ENCODE results near the gene MAEL.
"Not testable (repeated sequence)": the region's sequence is repeated elsewhere in the genome, so short reads cannot be mapped to it uniquely, and the experiment has no call there.

Gene MAEL

GRCh38 chr1:166980383-166980782, 8.7 kb upstream of the MAEL start:
- no peak for DNase-seq

GRCh38 chr1:166980818-166981217, 8.3 kb upstream of the MAEL start:
- DNase-seq: no peak

DNA sequence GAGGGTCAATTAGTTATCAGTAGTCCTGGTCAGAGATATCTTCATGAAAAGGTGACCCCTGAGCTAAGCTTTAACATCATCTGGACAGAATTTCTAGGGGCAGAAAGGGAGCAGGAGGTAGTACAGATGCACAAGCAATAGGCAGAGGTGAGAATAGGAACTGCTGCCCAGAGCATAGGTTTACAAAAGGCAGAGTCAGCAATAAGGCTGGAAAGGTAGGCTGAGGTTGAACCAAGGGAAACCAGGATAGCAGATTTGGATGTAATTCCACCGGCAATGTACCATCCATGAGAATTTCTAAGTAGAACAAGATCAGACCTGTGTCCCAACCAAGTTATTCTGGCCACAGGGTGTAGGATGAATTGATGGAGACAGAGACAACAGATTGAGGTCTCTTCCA, 7.5 kb upstream of the MAEL start:
- DNase-seq: no peak

- no peak for DNase-seq
Measured at GRCh38 chr1:166999075-166999474, 10.0 kb downstream of the MAEL start.

DNA sequence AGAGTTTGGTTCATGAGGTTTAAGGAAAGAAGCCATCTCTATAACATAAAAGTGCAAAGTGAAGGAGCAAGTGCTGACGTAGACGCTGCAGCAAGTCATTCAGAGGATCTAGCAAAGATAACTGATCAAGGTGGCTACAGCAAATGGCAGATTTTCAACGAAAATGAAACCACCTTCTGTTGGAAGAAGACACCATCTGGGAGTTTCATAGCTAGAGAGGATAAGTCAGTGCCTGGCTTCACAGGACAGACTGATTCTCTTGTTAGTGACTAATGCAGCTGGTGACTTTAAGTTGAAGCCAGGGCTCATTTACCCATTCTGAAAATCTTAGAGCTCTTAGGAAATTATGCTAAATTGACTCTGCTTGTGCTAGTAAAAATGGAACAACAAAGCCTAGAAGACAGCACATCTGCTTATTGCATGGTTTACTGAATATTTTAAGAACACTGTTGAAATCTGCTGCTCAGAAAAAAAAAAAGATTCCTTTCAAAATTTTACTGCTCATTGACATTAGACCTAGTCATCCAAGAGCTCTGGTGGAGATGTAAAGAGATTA, 10.5 kb downstream of the MAEL start:
- DNase-seq: no peak

GRCh38 chr1:167000546-167000945, 11.5 kb downstream of the MAEL start:
- no peak for DNase-seq

DNA sequence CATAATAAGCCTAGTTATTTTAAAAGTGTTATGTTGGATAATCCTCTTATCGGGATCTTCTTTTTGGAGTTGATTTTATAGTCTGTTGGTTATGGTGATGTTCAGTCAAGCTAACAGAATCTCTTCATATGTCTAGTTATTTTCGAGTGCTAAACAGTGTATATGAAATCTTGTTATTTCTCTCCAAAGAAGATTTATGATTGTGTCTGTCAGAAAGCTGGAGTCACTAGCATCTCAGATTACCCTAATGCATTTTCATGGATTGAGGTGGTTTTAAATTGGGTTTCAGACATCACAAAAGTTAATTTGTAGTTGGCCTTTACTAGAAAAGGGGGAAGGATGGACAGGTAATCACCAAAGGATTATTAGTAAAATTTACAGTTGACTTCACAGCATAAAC, 13.3 kb downstream of the MAEL start:
- no peak for DNase-seq

GRCh38 chr1:167003711-167004110, 14.6 kb downstream of the MAEL start:
- no peak for DNase-seq

DNA sequence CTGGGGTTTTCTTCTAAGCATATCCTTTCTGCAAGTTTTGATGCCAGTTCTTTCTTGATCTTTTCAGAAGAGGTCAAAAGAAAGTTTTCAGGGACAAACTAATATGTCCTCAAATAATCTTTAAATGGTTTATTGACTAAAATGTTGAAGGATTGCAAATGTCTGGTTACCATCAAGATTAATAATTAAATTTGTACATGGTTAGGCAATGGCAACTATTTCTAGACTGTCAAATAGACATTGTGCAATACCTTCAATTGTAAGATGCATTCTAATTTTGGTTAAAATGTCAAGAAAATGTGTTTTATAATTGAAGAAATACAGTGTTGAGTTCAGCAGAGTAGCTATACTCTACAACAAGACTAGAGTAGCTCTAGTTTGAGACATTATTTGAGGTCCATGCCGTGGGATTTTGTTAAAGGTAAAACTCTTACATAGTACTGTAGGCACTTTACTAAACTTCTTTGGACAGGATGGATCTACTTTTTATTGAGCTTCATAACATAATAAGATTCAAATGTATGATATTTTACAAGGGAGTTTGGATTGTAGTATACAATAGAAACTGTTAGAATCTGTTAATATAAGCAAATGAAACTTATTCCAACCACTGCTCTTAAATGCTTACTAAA, 22.6 kb downstream of the MAEL start:
- no peak for DNase-seq

DNA sequence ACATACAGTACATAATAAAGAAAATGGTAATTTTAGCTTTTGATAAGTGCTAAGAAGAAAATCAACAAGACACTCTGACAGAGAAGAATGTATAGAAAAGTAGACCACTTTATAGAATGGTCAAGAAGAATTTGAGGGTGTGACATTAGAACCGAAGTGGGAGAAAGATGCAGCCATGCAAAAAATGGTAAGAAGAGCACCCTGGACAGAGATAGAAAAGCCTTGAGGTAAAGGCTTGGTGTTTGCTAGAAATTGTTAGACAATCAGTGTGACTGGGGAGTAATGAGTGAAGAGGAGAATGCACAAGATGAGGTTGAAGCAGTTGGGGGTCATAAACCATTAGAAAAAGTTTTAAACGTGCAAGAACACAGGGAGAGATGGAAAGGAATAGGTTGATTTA, 23.5 kb downstream of the MAEL start:
- DNase-seq: no peak

GRCh38 chr1:167013108-167013929, 24.2 kb downstream of the MAEL start:
- DNase-seq: no peak

GRCh38 chr1:167016100-167016750, 27.1 kb downstream of the MAEL start:
- peak; percentile 53 for DNase-seq

DNA sequence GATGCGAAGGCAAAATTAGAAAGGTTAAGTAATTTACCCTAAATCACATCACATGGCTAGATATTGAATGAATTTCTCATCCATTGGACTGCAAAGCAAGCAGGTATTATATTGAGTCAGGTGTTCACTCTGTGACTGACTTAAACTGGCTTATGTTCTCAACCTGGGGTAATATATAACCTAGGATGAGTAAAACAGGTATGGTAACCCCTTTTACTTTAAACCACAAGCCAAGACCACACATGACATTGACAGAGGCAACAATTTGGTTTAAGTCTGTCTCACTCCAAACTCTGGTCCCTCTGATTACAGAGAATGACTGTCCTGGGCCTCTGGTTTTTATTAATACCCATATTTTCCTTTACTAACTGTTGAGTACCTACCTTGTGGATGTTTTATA, 33.3 kb downstream of the MAEL start:
- DNase-seq: no peak

DNA sequence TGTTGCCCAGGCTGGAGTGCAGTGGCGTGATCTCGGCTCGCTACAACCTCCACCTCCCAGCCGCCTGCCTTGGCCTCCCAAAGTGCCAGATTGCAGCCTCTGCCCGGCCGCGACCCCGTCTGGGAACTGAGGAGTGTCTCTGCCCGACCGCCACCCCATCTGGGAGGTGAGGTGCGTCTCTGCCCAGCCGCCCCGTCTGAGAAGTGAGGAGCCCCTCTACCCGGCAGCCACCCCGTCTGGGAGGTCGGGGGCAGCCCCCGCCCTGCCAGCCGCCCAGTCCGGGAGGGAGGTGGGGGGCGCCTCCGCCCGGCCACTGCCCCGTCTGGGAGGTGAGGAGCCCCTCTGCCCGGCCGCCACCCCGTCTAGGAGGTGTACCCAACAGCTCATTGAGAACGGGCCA, 40.5 kb downstream of the MAEL start:
- DNase-seq: not testable (repeated sequence)

- no peak for DNase-seq
Measured at GRCh38 chr1:167033646-167034045, 44.6 kb downstream of the MAEL start.

- peak; percentile 32 for DNase-seq
Measured at GRCh38 chr1:167043752-167044488, 54.8 kb downstream of the MAEL start.

GRCh38 chr1:167051907-167052306, 62.8 kb downstream of the MAEL start:
- no peak for DNase-seq

DNA sequence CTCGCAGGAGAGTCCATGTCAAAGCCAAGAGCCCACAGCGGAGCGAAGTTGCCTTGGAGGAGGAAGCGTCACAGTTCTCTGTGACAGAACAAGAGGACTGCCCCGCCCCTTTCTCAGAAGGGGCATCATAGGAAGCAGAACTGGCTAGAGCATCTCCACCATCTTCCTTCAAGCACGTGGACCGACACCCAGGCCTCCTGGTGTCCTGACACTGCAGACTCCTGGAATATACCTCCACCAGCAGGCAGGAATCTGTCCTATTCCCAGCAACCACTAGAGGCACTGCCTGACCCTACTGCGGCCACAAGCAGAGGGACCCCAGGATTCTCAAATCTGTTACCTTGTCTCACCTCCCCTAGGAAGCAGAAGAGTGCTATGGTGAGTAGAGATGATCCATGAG, 63.3 kb downstream of the MAEL start:
- DNase-seq: no peak

DNA sequence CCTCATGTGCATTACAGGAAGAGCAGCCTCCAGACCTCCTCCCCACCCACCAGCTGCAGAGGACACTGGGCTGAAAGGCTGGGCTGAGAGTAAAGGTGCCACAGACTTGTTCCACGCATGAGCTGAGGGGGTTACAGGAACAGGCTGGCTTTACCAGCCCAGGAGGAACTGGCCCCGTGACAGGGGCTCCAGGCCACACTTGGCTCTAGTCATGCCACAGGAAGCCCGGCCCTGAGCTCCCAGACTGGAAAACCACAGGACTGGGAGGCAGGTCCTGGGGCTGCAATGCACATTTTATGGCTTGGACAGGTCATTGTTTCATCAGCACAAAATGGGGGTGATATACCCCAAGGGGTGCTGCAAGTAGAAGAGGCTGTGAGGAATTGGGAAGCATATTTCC, 65.5 kb downstream of the MAEL start:
- no peak for DNase-seq

- DNase-seq: no peak
Measured at GRCh38 chr1:167054946-167055630, 66.0 kb downstream of the MAEL start.

GRCh38 chr1:167056529-167057231, 67.6 kb downstream of the MAEL start:
- DNase-seq: no peak

- no peak for DNase-seq
Measured at GRCh38 chr1:167057241-167057688, 68.2 kb downstream of the MAEL start.

All from inflammatory macrophage treated with lipopolysaccharide for 4 hours (primary cell).